ENCODE results near the gene NTS.
A peak's percentile ranks its signal among the peaks of the same experiment; 100 is the strongest.

NTS gene

GRCh38 chr12:85849344-85849743 is 24.8 kb upstream of the NTS start:
- no peak for TF ChIP-seq POLR2A (IDR thresholded peaks at IDR 0.05; ENCODE audit: extremely low read depth, insufficient read length)
- TF ChIP-seq, protein P1, sequence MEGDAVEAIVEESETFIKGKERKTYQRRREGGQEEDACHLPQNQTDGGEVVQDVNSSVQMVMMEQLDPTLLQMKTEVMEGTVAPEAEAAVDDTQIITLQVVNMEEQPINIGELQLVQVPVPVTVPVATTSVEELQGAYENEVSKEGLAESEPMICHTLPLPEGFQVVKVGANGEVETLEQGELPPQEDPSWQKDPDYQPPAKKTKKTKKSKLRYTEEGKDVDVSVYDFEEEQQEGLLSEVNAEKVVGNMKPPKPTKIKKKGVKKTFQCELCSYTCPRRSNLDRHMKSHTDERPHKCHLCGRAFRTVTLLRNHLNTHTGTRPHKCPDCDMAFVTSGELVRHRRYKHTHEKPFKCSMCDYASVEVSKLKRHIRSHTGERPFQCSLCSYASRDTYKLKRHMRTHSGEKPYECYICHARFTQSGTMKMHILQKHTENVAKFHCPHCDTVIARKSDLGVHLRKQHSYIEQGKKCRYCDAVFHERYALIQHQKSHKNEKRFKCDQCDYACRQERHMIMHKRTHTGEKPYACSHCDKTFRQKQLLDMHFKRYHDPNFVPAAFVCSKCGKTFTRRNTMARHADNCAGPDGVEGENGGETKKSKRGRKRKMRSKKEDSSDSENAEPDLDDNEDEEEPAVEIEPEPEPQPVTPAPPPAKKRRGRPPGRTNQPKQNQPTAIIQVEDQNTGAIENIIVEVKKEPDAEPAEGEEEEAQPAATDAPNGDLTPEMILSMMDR (IDR thresholded peaks at IDR 0.05; ENCODE audit: low read depth, low read length) = no peak
- no peak for TF ChIP-seq MYC (IDR thresholded peaks at IDR 0.05; ENCODE audit: low read depth, low read length)
- TF ChIP-seq, protein P2, sequence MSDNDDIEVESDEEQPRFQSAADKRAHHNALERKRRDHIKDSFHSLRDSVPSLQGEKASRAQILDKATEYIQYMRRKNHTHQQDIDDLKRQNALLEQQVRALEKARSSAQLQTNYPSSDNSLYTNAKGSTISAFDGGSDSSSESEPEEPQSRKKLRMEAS (IDR thresholded peaks at IDR 0.05; ENCODE audit: low read depth, low read length) = no peak
- H3K4me3 ChIP-seq (ENCODE audit: low read depth, low read length) = no peak overlapping the region
- no peak for DNase-seq (ENCODE audit: low read depth)

GRCh38 chr12:85855305-85855704 is 18.8 kb upstream of the NTS start:
- TF ChIP-seq MYC (IDR thresholded peaks at IDR 0.05; ENCODE audit: low read depth, low read length) (no peak), POLR2A (IDR thresholded peaks at IDR 0.05; ENCODE audit: extremely low read depth, insufficient read length) (no peak)
- TF ChIP-seq, protein P1 (IDR thresholded peaks at IDR 0.05; ENCODE audit: low read depth, low read length) = no peak
- TF ChIP-seq, protein P2 (IDR thresholded peaks at IDR 0.05; ENCODE audit: low read depth, low read length) = no peak
- DNase-seq (ENCODE audit: low read depth) = no peak
- H3K4me3 ChIP-seq (ENCODE audit: low read depth, low read length) = no peak overlapping the region

GRCh38 chr12:85856966-85857365 is 17.1 kb upstream of the NTS start:
- DNase-seq (ENCODE audit: low read depth) = no peak
- TF ChIP-seq, protein P1 (IDR thresholded peaks at IDR 0.05; ENCODE audit: low read depth, low read length) = no peak
- no peak for TF ChIP-seq POLR2A (IDR thresholded peaks at IDR 0.05; ENCODE audit: extremely low read depth, insufficient read length)
- TF ChIP-seq MYC (IDR thresholded peaks at IDR 0.05; ENCODE audit: low read depth, low read length) = no peak
- TF ChIP-seq, protein P2 (IDR thresholded peaks at IDR 0.05; ENCODE audit: low read depth, low read length) = no peak
- no peak overlapping the region for H3K4me3 ChIP-seq (ENCODE audit: low read depth, low read length)

GRCh38 chr12:85865890-85866289 is 8.2 kb upstream of the NTS start:
- TF ChIP-seq, protein P1 (IDR thresholded peaks at IDR 0.05; ENCODE audit: low read depth, low read length) = no peak
- no peak overlapping the region for H3K4me3 ChIP-seq (ENCODE audit: low read depth, low read length)
- no peak for DNase-seq (ENCODE audit: low read depth)

DNA sequence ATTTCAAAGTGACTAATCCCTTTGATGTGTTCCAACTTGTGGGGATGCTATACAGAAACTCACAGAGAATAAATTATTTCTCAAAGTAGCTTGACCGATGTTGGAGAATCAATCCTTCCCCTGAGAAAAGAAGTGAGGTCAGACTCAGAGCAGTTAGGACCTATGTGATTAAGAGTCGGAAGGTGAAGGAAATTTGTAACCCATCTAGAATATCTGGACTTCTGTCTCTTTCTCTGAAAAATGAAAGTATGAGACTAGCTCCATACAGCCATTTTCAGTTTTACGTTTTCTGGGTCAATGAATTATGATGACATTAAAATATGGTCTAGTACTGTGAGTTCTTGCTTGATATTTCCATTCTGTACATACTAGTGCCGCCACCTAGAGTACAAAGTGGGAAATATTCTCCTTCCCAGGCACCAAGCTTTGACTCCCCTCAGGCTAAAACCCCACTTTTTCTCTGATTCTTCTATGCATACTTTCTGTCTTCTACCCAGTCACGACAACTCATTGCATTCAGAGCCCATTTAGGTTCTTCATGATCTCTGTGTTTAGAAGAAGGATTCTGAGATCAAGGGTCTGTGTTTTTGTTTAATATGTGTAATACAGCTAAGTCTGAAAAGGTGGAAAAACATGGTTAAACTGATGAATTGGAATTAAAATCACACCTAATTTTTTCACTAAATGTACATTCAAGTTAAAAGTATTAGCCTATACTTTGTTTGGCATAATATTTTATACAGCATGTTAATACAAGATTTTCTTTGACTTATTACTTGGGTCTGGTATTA is 6.9 kb upstream of the NTS start:
- TF ChIP-seq MYC (IDR thresholded peaks at IDR 0.05; ENCODE audit: low read depth, low read length) = 0 out of 2 replicates have a peak, but pooled peaks have one; percentile 14
- TF ChIP-seq POLR2A (IDR thresholded peaks at IDR 0.05; ENCODE audit: extremely low read depth, insufficient read length) = no peak
- TF ChIP-seq, protein P2 (IDR thresholded peaks at IDR 0.05; ENCODE audit: low read depth, low read length) = 0 out of 2 replicates have a peak, but pooled peaks have one; percentile 14
- TF ChIP-seq, protein P1 (IDR thresholded peaks at IDR 0.05; ENCODE audit: low read depth, low read length) = peak; percentile 77
- no peak overlapping the region for H3K4me3 ChIP-seq (ENCODE audit: low read depth, low read length)
- peak; percentile 70 for DNase-seq (ENCODE audit: low read depth)
